SH-SY5Y (cell line): ENCODE data around the gene RNU7-1.

ENCODE experiments used
- GATA2 ChIP-seq: IDR thresholded peaks from 2 replicates; pipeline ENCODE4 v1.6.1; 2011; ENCODE audit warnings: mild to moderate bottlenecking, low read depth, low read length
- GATA3 ChIP-seq: IDR thresholded peaks from 2 replicates; pipeline ENCODE4 v1.6.1; 2011; ENCODE audit warnings: low read depth, mild to moderate bottlenecking, low read length, moderate library complexity

DNA sequence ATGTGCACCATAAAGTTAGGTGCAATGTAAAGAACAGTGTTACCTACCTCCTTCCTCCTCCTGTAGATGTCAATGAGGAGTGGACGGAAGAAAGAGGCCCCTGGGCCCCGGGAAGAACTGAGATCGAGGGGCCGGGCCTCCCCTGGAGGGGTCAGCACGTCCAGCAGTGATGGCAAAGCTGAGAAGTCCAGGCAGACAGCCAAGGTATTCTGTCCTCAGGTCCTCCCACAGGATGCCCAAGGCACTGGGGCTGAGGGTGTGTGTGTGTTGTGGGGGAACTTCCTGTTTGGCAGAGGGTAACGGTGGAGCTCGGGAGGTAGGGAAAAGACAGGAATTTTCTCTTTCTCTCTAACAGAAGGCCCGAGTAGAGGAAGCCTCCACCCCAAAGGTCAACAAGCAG is 9.5 kb upstream of the RNU7-1 start:
- no peak for TF ChIP-seq GATA2
- TF ChIP-seq GATA3, result no peak
